Esophagus muscularis mucosa (tissue), 4 donors: ENCODE results near the gene CSK.

ENCODE experiments used
- CTCF ChIP-seq, 3 experiments: fragments of 200-600 bp in 2 of 3; fragments of 450-650 bp in 1 of 3; sonication (generic) in 2 of 3; IDR thresholded peaks; one replicate each; pipeline ENCODE4 v1.5.1; 2017 to 2019; ENCODE audit warnings: antibody characterized with exemption in 3 of 3, mild to moderate bottlenecking in 2 of 3, moderate library complexity in 1 of 3
- EP300 ChIP-seq: sonication (generic); formaldehyde crosslinking; IDR thresholded peaks from one replicate; pipeline ENCODE4 v1.6.1; 2017; ENCODE audit warnings: antibody characterized with exemption
- POLR2A ChIP-seq: fragments of 450-650 bp; IDR thresholded peaks from one replicate; pipeline ENCODE4 v1.6.1; 2017; ENCODE audit warnings: antibody characterized with exemption, moderate library complexity, mild to moderate bottlenecking, low read depth

GRCh38 chr15:74843891-74844299 is 62.0 kb downstream of the CSK start:
- TF ChIP-seq CTCF (IDR thresholded peaks at IDR 0.05) = no peak
- TF ChIP-seq POLR2A = no peak
- no peak for TF ChIP-seq EP300
